Esophagus muscularis mucosa (tissue), 3 donors: Measurements from ENCODE around the gene TRIM9.

Source experiments
- CTCF ChIP-seq, 3 experiments: fragments of 200-600 bp in 2 of 3; fragments of 450-650 bp in 1 of 3; sonication (generic) in 2 of 3; IDR thresholded peaks; one replicate each; pipeline ENCODE4 v1.5.1; 2017 to 2019; ENCODE audit warnings: antibody characterized with exemption in 3 of 3, mild to moderate bottlenecking in 2 of 3, moderate library complexity in 1 of 3
- POLR2AphosphoS5 ChIP-seq, 2 donors: sonication (generic); formaldehyde crosslinking; IDR thresholded peaks; one replicate each; pipeline ENCODE4 v1.6.1; 2017; ENCODE audit warnings: antibody characterized with exemption in 2 of 2

DNA sequence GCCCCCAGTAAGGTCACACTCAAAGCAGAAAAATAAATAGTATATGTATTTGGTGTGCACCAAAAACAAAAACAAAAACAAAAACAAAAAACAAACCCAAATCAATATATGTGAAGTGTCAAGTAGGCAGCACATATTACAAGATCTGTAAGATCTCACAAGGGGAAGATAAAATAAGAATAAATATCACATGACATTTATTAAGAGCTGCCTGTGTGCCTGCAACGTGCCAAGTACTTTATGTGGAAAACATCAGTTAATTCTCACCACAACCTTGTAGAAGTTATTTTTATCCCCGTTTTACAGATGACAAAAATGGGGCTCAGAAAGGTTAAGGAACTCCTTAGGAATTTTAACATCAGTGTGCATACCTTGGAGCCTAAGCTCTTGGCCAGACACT, 26.6 kb downstream of the TRIM9 start:
- no peak for TF ChIP-seq CTCF (IDR thresholded peaks at IDR 0.05)
- TF ChIP-seq POLR2AphosphoS5 (IDR thresholded peaks at IDR 0.05): no peak
